Stimulated activated naive CD8-positive, alpha-beta T cell treated with anti-CD3 and anti-CD28 coated beads, Interleukin-15, Interleukin-2, amounts not matched to agents 100 U/mL and 50 U/mL, for 24 hours (primary cell): ENCODE data around the gene CFAP100.

Experiments
- ATAC-seq: fragments of 150-1000 bp; cut with Tn5 transposase; one replicate; pipeline ENCODE4 v1.10.0; 2021
- DNase-seq: peaks from one replicate; pipeline ENCODE4 v3.0.0; 2021

CFAP100 gene

GRCh38 chr3:126373682-126374601 is 20.8 kb upstream of the CFAP100 start:
- no peak for ATAC-seq
- DNase-seq = no peak

DNA sequence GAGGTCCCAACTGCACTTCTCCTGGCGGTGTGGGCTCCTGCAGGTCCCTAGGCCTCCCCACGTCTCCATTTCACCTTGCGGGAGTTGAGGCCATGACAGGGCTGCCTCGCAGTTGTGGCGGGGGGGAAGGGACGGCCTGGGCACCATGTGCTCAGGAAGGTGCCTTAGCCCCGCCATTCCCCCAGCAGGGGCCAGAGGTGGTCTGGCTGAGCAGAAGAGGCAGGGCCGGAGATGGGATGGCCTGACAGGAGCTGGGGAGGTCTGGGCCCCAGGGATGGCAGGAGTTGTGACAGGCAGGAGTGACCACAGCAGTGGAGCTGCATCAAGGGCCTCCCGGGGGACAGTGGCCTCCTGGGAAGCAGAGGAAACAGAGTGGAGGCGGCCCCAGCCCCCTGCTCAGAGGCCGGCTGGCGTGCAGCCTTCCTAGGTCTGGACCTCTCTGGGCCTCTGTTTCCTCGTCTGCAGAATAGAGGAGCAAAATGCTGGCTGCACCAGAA is 18.8 kb upstream of the CFAP100 start:
- ATAC-seq = no peak
- no peak for DNase-seq

- no peak for DNase-seq
- ATAC-seq = no peak
Observed at GRCh38 chr3:126376444-126376843, 18.3 kb upstream of the CFAP100 start.

DNA sequence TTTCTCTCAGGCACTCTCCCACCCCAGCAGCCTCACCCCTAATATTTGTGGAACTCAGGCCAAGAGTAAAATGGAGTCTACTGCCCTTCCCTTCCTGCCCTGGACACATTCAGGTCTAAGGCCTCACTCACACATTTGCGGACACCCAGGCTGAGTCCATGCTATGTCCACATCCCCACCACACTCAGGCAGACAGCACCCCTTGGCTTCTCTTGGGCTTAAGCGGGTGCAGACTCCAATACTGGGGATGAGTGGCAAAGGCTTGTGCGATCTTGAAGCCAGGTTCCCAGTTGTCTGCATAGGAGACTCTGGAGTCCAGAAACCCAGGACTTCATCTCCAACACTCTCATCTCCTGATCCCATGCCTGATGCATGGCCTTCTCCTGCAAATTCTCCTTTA is 17.5 kb upstream of the CFAP100 start:
- DNase-seq (no peak), ATAC-seq (no peak)

DNA sequence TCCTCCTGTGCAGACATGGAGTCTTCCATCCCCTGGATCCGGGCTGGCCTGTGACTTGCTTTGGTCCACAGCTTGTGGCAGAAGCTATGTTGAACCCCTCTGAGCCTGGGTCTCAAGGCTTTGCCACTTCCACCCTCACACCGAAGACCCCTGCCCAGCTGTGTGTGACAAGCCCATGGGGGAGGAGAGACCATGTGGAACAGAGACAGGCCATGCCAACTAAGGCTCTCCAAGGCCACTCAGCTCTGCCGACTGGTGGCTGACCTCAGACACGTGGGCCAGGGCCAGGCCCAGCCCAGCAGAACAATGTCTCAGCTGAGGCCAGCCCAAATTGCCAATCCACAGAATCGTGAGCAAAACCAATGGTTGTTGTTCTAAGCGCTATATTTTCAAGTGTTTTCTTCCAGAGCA is 16.4 kb upstream of the CFAP100 start:
- no peak for DNase-seq
- no peak for ATAC-seq

GRCh38 chr3:126380011-126380768 is 14.5 kb upstream of the CFAP100 start:
- ATAC-seq = no peak
- DNase-seq = no peak

- DNase-seq = no peak
- no peak for ATAC-seq
Observed at GRCh38 chr3:126381966-126382365, 12.7 kb upstream of the CFAP100 start.

- DNase-seq (peak; percentile 63), ATAC-seq (peak; percentile 71)
Observed at GRCh38 chr3:126389112-126389793, 5.5 kb upstream of the CFAP100 start.

DNA sequence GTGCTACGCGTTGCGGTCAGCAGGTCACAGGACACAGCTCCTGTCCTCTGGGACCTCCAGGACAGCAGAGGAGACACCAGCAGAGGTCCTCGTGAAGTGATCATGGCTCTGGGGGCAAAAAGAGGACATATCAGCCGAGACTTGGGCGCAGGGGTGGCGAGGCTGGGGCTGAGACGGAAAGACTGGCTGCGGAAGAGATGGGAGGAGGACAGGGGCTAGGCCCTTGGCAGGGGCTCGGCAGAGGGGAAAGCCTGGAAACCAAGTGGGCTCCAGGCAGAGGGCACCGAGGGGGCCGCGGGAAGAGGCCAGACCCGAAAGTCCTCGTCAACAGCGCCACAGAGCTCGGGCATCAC is 4.9 kb upstream of the CFAP100 start:
- ATAC-seq (no peak), DNase-seq (no peak)

- ATAC-seq = no peak
- DNase-seq = no peak
Observed at GRCh38 chr3:126390201-126390600, 4.5 kb upstream of the CFAP100 start.

GRCh38 chr3:126390751-126391150 is 4.0 kb upstream of the CFAP100 start:
- no peak for ATAC-seq
- no peak for DNase-seq

GRCh38 chr3:126391631-126392030 is 3.1 kb upstream of the CFAP100 start:
- ATAC-seq (no peak), DNase-seq (no peak)

- no peak for ATAC-seq
- no peak for DNase-seq
Observed at GRCh38 chr3:126392246-126392645, 2.5 kb upstream of the CFAP100 start.

- no peak for DNase-seq
- no peak for ATAC-seq
Observed at GRCh38 chr3:126393563-126393962, 1.1 kb upstream of the CFAP100 start.

DNA sequence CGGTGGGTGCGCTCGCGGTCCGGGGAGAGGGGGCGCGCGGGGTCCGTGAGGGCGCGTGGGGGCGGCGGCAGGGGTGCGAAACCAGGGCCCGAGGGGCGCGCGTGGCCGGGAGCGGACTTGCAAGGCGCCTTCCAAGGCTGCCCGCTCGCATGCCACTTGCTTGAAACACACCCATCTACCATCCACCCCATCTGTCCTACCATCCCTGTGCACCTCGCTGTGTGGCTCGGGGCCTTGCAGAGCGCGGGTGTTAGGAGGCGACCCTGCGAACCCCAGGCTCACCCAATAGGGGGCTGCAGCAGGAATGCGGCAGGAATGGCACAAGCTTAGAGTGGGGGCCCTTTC is 240 bp downstream of the CFAP100 start:
- no peak for DNase-seq
- ATAC-seq = no peak

- ATAC-seq (no peak), DNase-seq (no peak)
Observed at GRCh38 chr3:126395846-126396513, 1.3 kb downstream of the CFAP100 start.

DNA sequence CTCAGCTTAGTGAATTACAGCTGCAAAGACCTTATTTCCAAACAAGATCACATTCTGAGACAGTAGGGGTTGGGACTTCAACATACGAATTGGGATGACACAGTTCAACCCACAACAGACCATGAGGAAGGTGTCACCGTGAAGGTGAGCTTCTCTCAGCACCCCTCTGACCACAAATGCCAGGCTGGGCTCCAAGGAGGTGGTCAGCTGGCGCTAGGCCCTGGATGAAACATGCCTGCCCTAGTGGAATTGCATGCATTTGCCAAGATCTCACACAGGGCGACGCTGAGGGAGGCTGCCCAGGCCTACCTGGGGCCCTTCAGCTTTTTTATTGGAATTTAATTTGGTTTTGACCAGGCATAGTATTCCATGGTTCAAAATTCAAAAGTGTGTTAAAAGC is 1.8 kb downstream of the CFAP100 start:
- DNase-seq = no peak
- ATAC-seq = no peak

DNA sequence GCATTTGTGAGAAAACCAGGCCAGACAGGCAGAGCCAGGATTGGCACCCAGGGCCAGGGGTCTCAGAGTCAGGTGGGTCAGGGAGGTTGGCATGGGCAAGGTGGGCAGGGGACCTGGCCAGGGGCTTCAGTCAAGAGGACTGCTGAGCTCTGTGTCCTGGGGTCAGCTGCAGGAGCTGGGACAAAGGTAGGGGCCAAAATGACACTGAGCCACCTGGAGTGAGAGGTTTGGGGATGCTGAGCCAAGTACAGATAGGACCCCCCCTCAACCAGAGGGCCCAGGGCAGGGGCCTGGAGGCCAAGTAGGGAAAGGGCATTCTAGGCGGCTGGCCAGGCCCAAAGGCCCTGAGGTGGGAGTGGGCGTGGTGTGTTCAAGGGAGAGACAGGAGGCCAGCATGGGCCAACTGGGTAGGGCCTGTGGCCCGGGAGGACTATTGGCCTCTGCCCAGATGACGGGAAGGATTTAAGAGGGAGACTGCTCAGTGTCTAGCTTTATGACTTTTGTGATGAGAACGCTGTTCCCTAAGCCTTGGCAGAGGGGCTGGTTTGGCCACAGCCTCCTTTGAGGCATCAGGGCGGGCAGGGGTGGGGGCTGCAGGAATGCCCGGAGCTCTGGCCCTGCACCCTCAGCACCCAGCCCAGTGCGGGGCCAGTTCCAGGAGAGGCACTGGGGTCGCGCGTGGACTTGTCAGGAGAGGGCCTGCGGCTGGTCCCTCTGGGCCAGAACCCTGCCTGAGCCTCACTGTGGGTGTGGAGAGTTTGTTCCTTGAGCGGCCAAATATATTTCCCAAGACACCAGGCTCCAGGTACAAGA is 3.1 kb downstream of the CFAP100 start:
- ATAC-seq = no peak
- DNase-seq = no peak

DNA sequence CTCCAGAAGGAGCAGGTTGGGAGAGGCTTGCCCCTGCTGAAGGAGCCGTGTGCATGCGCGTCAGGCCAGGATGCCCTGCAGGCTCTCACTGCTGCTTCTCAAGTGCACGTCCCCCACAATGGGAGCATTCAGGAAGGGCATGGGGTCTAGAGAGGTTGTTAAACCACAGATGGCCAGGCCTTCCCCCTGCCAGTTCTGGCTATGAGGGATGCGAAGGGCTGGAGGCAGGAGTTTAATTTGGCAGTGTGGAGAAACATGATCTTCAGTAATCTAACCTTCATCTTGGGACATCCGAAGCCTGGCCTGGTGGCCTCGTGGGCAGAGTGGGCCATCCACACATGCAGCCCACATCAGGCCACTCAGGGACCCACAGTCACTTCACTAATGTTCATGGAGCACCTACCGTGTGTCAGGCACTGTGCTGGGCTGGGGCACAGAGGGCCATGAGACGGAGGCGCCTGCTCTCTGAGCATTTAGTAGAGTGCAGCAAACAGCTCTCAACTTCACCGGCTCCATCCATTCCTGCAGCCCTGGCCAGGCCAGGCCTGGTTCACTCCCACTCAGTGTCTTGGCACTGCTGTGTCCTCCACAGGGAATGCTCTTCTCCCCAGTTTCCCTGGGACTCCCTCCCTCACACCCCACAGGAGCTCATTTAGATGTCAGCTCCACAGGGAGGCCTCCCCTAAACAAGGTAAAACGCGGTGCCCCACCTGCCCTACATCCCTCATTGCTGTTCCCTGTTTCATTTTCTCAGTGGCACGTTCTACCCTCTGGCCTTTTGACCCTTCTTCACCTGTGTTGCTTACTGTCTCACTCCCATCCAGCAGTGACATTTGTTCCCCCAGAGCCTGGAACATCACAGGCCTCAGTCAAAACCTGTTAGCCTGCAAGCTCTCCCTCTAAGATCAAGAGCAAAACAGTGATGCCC is 4.0 kb downstream of the CFAP100 start:
- ATAC-seq (no peak), DNase-seq (no peak)

- ATAC-seq = no peak
- no peak for DNase-seq
Observed at GRCh38 chr3:126399351-126399735, 4.6 kb downstream of the CFAP100 start.
